Measurements from ENCODE around the gene EHD1. TPM values are rescaled to one million over a fixed set of nuclear protein-coding genes. Genes with fewer than 3 reads are reported as not detected.

Gene EHD1
- total and polyA plus RNA-seq, 4 donors, result 40.9 to 102 (median 79.1) TPM

GRCh38 chr11:64919627-64920026 lies 41.2 kb upstream of the EHD1 start:
- H3K4me1 ChIP-seq (ENCODE audit: control insufficient read depth, insufficient read depth, low read length), result peaks cover 43% of the 10 kb centered on the region
- 80% methylated on average over 2 of the region's 8 CpGs for WGBS (ENCODE audit: insufficient coverage)
- H3K9me3 ChIP-seq (ENCODE audit: control insufficient read depth, insufficient read depth, low read length), result no peaks in the 10 kb centered on the region
- no peak for DNase-seq (ENCODE audit: low read depth in 4 of 6, low spot score in 6 of 6)
- peaks cover 8% of the 10 kb centered on the region for H3K36me3 ChIP-seq (ENCODE audit: control insufficient read depth, insufficient read depth, low read length)
- no peak overlapping the region for H3K27ac ChIP-seq (ENCODE audit: low read depth, low read length)
- H3K27me3 ChIP-seq (ENCODE audit: control insufficient read depth, insufficient read depth, low read length), result no peaks in the 10 kb centered on the region
- no peak overlapping the region for H3K4me3 ChIP-seq (ENCODE audit: low read depth, low read length)

GRCh38 chr11:64918017-64918416 lies 39.6 kb upstream of the EHD1 start:
- Histone ChIP-seq H3K4me3 (ENCODE audit: low read depth, low read length) (peak overlapping the region; percentile 94), H3K27me3 (ENCODE audit: control insufficient read depth, insufficient read depth, low read length) (no peaks in the 10 kb centered on the region)
- WGBS (ENCODE audit: insufficient coverage), result 0% methylated on average over 1 of the region's 4 CpGs

GRCh38 chr11:64917663-64917995 lies 39.2 kb upstream of the EHD1 start:
- Histone ChIP-seq H3K27ac (ENCODE audit: low read depth, low read length) (peak overlapping the region; percentile 89), H3K9me3 (ENCODE audit: control insufficient read depth, insufficient read depth, low read length) (no peaks in the 10 kb centered on the region), H3K4me3 (ENCODE audit: low read depth, low read length) (peak overlapping the region; percentile 94), H3K4me1 (ENCODE audit: control insufficient read depth, insufficient read depth, low read length) (peaks cover 29% of the 10 kb centered on the region), H3K36me3 (ENCODE audit: control insufficient read depth, insufficient read depth, low read length) (peaks cover 28% of the 10 kb centered on the region), H3K27me3 (ENCODE audit: control insufficient read depth, insufficient read depth, low read length) (no peaks in the 10 kb centered on the region)
- DNase-seq (ENCODE audit: low read depth in 4 of 6, low spot score in 6 of 6), result no peak
- WGBS (ENCODE audit: insufficient coverage), result 0% methylated on average over 3 of the region's 6 CpGs

More at GRCh38 chr11:64918017-64918416, 39.6 kb upstream of the EHD1 start:
- Histone ChIP-seq H3K36me3 (ENCODE audit: control insufficient read depth, insufficient read depth, low read length) (peaks cover 24% of the 10 kb centered on the region), H3K4me1 (ENCODE audit: control insufficient read depth, insufficient read depth, low read length) (peaks cover 29% of the 10 kb centered on the region), H3K27ac (ENCODE audit: low read depth, low read length) (peak overlapping the region; percentile 89), H3K9me3 (ENCODE audit: control insufficient read depth, insufficient read depth, low read length) (no peaks in the 10 kb centered on the region)
- DNase-seq (ENCODE audit: low read depth in 4 of 6, low spot score in 6 of 6), result peak in 2 of 6 donors; percentile 8 to 30

GRCh38 chr11:64916775-64917662 lies 38.6 kb upstream of the EHD1 start, which contains the start of gene ATG2A:
Gene ATG2A (minus strand): TSS chr11:64917209. CDS start chr11:64917135, 74 bp downstream.
- 0% methylated on average over 42 of the region's 57 CpGs for WGBS (ENCODE audit: insufficient coverage)
- Histone ChIP-seq H3K9me3 (ENCODE audit: control insufficient read depth, insufficient read depth, low read length) (no peaks in the 10 kb centered on the region), H3K27me3 (ENCODE audit: control insufficient read depth, insufficient read depth, low read length) (no peaks in the 10 kb centered on the region), H3K36me3 (ENCODE audit: control insufficient read depth, insufficient read depth, low read length) (peaks cover 34% of the 10 kb centered on the region), H3K4me1 (ENCODE audit: control insufficient read depth, insufficient read depth, low read length) (peaks cover 29% of the 10 kb centered on the region), H3K27ac (ENCODE audit: low read depth, low read length) (peak within 1 kb of the TSS; percentile 89), H3K4me3 (ENCODE audit: low read depth, low read length) (peak within 1 kb of the TSS; percentile 94)
- DNase-seq (ENCODE audit: low read depth in 4 of 6, low spot score in 6 of 6), result peak; percentile 93 to 100 (median 98)

- no peaks in the 10 kb centered on the region for H3K9me3 ChIP-seq (ENCODE audit: control insufficient read depth, insufficient read depth, low read length)
- WGBS (ENCODE audit: insufficient coverage), result 12% methylated on average over 20 of the region's 23 CpGs
- peak in 2 of 6 donors; percentile 10 to 37 for DNase-seq (ENCODE audit: low read depth in 4 of 6, low spot score in 6 of 6)
Observed at GRCh38 chr11:64916040-64916774, 37.8 kb upstream of the EHD1 start.

GRCh38 chr11:64915376-64915887 lies 37.0 kb upstream of the EHD1 start:
- H3K9me3 ChIP-seq (ENCODE audit: control insufficient read depth, insufficient read depth, low read length), result no peaks in the 10 kb centered on the region
- DNase-seq (ENCODE audit: low read depth in 4 of 6, low spot score in 6 of 6), result no peak
- 91% methylated on average over 1 of the region's 7 CpGs for WGBS (ENCODE audit: insufficient coverage)
- peaks cover 29% of the 10 kb centered on the region for H3K4me1 ChIP-seq (ENCODE audit: control insufficient read depth, insufficient read depth, low read length)
- H3K36me3 ChIP-seq (ENCODE audit: control insufficient read depth, insufficient read depth, low read length), result peaks cover 50% of the 10 kb centered on the region
- H3K27ac ChIP-seq (ENCODE audit: low read depth, low read length), result no peak overlapping the region
- no peak overlapping the region for H3K4me3 ChIP-seq (ENCODE audit: low read depth, low read length)
- H3K27me3 ChIP-seq (ENCODE audit: control insufficient read depth, insufficient read depth, low read length), result no peaks in the 10 kb centered on the region

More at GRCh38 chr11:64916040-64916774, 37.8 kb upstream of the EHD1 start:
- Histone ChIP-seq H3K36me3 (ENCODE audit: control insufficient read depth, insufficient read depth, low read length) (peaks cover 42% of the 10 kb centered on the region), H3K27ac (ENCODE audit: low read depth, low read length) (peak overlapping the region; percentile 58), H3K27me3 (ENCODE audit: control insufficient read depth, insufficient read depth, low read length) (no peaks in the 10 kb centered on the region), H3K4me1 (ENCODE audit: control insufficient read depth, insufficient read depth, low read length) (peaks cover 29% of the 10 kb centered on the region), H3K4me3 (ENCODE audit: low read depth, low read length) (peak overlapping the region; percentile 94)

- peaks cover 63% of the 10 kb centered on the region for H3K36me3 ChIP-seq (ENCODE audit: control insufficient read depth, insufficient read depth, low read length)
- DNase-seq (ENCODE audit: low read depth in 4 of 6, low spot score in 6 of 6), result no peak
- no peak overlapping the region for H3K27ac ChIP-seq (ENCODE audit: low read depth, low read length)
- no peaks in the 10 kb centered on the region for H3K9me3 ChIP-seq (ENCODE audit: control insufficient read depth, insufficient read depth, low read length)
- 94% methylated on average over 16 of the region's 17 CpGs for WGBS (ENCODE audit: insufficient coverage)
- peaks cover 29% of the 10 kb centered on the region for H3K4me1 ChIP-seq (ENCODE audit: control insufficient read depth, insufficient read depth, low read length)
- H3K4me3 ChIP-seq (ENCODE audit: low read depth, low read length), result no peak overlapping the region
- H3K27me3 ChIP-seq (ENCODE audit: control insufficient read depth, insufficient read depth, low read length), result no peaks in the 10 kb centered on the region
Observed at GRCh38 chr11:64914123-64914522, 35.7 kb upstream of the EHD1 start.

- H3K27ac ChIP-seq (ENCODE audit: low read depth, low read length), result no peak overlapping the region
- peaks cover 23% of the 10 kb centered on the region for H3K4me1 ChIP-seq (ENCODE audit: control insufficient read depth, insufficient read depth, low read length)
- H3K4me3 ChIP-seq (ENCODE audit: low read depth, low read length), result no peak overlapping the region
- H3K9me3 ChIP-seq (ENCODE audit: control insufficient read depth, insufficient read depth, low read length), result no peaks in the 10 kb centered on the region
- H3K27me3 ChIP-seq (ENCODE audit: control insufficient read depth, insufficient read depth, low read length), result no peaks in the 10 kb centered on the region
- H3K36me3 ChIP-seq (ENCODE audit: control insufficient read depth, insufficient read depth, low read length), result peaks cover 72% of the 10 kb centered on the region
- WGBS (ENCODE audit: insufficient coverage), result 89% methylated on average over 18 of the region's 18 CpGs
- no peak for DNase-seq (ENCODE audit: low read depth in 4 of 6, low spot score in 6 of 6)
Observed at GRCh38 chr11:64913171-64913727, 34.8 kb upstream of the EHD1 start.

GRCh38 chr11:64911689-64912088 lies 33.3 kb upstream of the EHD1 start:
- Histone ChIP-seq H3K4me1 (ENCODE audit: control insufficient read depth, insufficient read depth, low read length) (peaks cover 18% of the 10 kb centered on the region), H3K27ac (ENCODE audit: low read depth, low read length) (no peak overlapping the region), H3K4me3 (ENCODE audit: low read depth, low read length) (no peak overlapping the region), H3K27me3 (ENCODE audit: control insufficient read depth, insufficient read depth, low read length) (no peaks in the 10 kb centered on the region), H3K9me3 (ENCODE audit: control insufficient read depth, insufficient read depth, low read length) (no peaks in the 10 kb centered on the region), H3K36me3 (ENCODE audit: control insufficient read depth, insufficient read depth, low read length) (peaks cover 86% of the 10 kb centered on the region)
- WGBS (ENCODE audit: insufficient coverage), result 95% methylated on average over 7 of the region's 9 CpGs
- DNase-seq (ENCODE audit: low read depth in 4 of 6, low spot score in 6 of 6), result no peak
